HG03280 (cell line): ENCODE results near the gene LMNB1.

Experiments used
- ATAC-seq: cut with Tn5 transposase; IDR thresholded peaks from one replicate; pipeline ENCODE4 v1.9.1; 2021; ENCODE audit warnings: mild to moderate bottlenecking, moderate library complexity; ENCODE audit not compliant: unreplicated experiment

Gene LMNB1

GRCh38 chr5:126883564-126884245 is 106.8 kb downstream of the LMNB1 start:
- ATAC-seq, result no peak

GRCh38 chr5:126884269-126884819 is 107.4 kb downstream of the LMNB1 start:
- ATAC-seq, result no peak
